HEK293 (cell line): Measurements from ENCODE around the gene HOTAIR.
A peak's percentile ranks its signal among the peaks of the same experiment; 100 is the strongest.

Experiments
- EGR2 ChIP-seq: fragments of 450-650 bp; formaldehyde crosslinking; IDR thresholded peaks from 2 replicates; pipeline ENCODE4 v1.5.1; 2016; ENCODE audit warnings: low read depth, missing biosample characterization, missing genetic modification characterization
- GLIS2 ChIP-seq: fragments of 450-650 bp; formaldehyde crosslinking; IDR thresholded peaks from 2 replicates; pipeline ENCODE4 v1.5.1; 2016; ENCODE audit warnings: missing biosample characterization, missing genetic modification characterization
- KLF10 ChIP-seq: fragments of 450-650 bp; IDR thresholded peaks from 2 replicates; pipeline ENCODE4 v1.5.1; 2018; ENCODE audit warnings: missing biosample characterization, mild to moderate bottlenecking, missing genetic modification characterization
- ZBTB20 ChIP-seq: fragments of 450-650 bp; formaldehyde crosslinking; IDR thresholded peaks from 2 replicates; pipeline ENCODE4 v1.5.1; 2016; ENCODE audit warnings: missing biosample characterization, missing genetic modification characterization
- ZBTB8A ChIP-seq: fragments of 450-650 bp; formaldehyde crosslinking; IDR thresholded peaks from 2 replicates; pipeline ENCODE4 v1.5.1; 2016; ENCODE audit warnings: missing biosample characterization, missing genetic modification characterization
- ZNF132 ChIP-seq: fragments of 450-650 bp; formaldehyde crosslinking; IDR thresholded peaks from 2 replicates; pipeline ENCODE4 v1.5.1; 2017; ENCODE audit warnings: missing biosample characterization, missing genetic modification characterization, borderline replicate concordance
- ZNF211 ChIP-seq: fragments of 450-650 bp; formaldehyde crosslinking; IDR thresholded peaks from 2 replicates; pipeline ENCODE4 v1.5.1; 2016; ENCODE audit warnings: low read depth, missing biosample characterization, missing genetic modification characterization
- ZNF221 ChIP-seq: fragments of 450-650 bp; formaldehyde crosslinking; IDR thresholded peaks from 2 replicates; pipeline ENCODE4 v1.5.1; 2017; ENCODE audit warnings: missing biosample characterization, missing genetic modification characterization, borderline replicate concordance
- ZNF223 ChIP-seq: fragments of 450-650 bp; formaldehyde crosslinking; IDR thresholded peaks from 2 replicates; pipeline ENCODE4 v1.5.1; 2016; ENCODE audit warnings: missing biosample characterization, missing genetic modification characterization
- ZNF266 ChIP-seq: fragments of 450-650 bp; formaldehyde crosslinking; IDR thresholded peaks from 2 replicates; pipeline ENCODE4 v1.5.1; 2016; ENCODE audit warnings: missing biosample characterization, missing genetic modification characterization, low read depth
- ZNF510 ChIP-seq: fragments of 450-650 bp; formaldehyde crosslinking; IDR thresholded peaks from 2 replicates; pipeline ENCODE4 v1.5.1; 2018; ENCODE audit warnings: mild to moderate bottlenecking, missing genetic modification characterization, missing biosample characterization; ENCODE audit not compliant: insufficient replicate concordance
- ZNF514 ChIP-seq: fragments of 450-650 bp; formaldehyde crosslinking; IDR thresholded peaks from 2 replicates; pipeline ENCODE4 v1.5.1; 2016; ENCODE audit warnings: missing biosample characterization, missing genetic modification characterization
- ZNF521 ChIP-seq: fragments of 450-650 bp; formaldehyde crosslinking; IDR thresholded peaks from 2 replicates; pipeline ENCODE4 v1.5.1; 2017; ENCODE audit warnings: missing biosample characterization, mild to moderate bottlenecking, missing genetic modification characterization
- ZNF549 ChIP-seq: fragments of 450-650 bp; IDR thresholded peaks from 2 replicates; pipeline ENCODE4 v1.5.1; 2018; ENCODE audit warnings: missing biosample characterization, missing genetic modification characterization, mild to moderate bottlenecking, inconsistent platforms, moderate library complexity
- ZNF571 ChIP-seq: fragments of 450-650 bp; formaldehyde crosslinking; IDR thresholded peaks from 2 replicates; pipeline ENCODE4 v1.5.0; 2017; ENCODE audit warnings: missing biosample characterization, missing genetic modification characterization
- ZNF610 ChIP-seq: fragments of 450-650 bp; formaldehyde crosslinking; IDR thresholded peaks from 2 replicates; pipeline ENCODE4 v1.5.1; 2016; ENCODE audit warnings: missing biosample characterization, missing genetic modification characterization, borderline replicate concordance
- ZNF76 ChIP-seq: fragments of 450-650 bp; formaldehyde crosslinking; IDR thresholded peaks from 2 replicates; pipeline ENCODE4; 2016; ENCODE audit warnings: low read depth, missing biosample characterization, missing genetic modification characterization, borderline replicate concordance
- TF ChIP-seq, protein P1 (sequence below): fragments of 450-650 bp; formaldehyde crosslinking; IDR thresholded peaks from 2 replicates; pipeline ENCODE4 v1.5.1; 2016; ENCODE audit warnings: missing biosample characterization, missing genetic modification characterization
- TF ChIP-seq, protein P2 (sequence below): fragments of 450-650 bp; formaldehyde crosslinking; IDR thresholded peaks from 2 replicates; pipeline ENCODE4 v1.5.1; 2016; ENCODE audit warnings: missing biosample characterization, missing genetic modification characterization
- TF ChIP-seq, protein P3 (sequence below): fragments of 450-650 bp; formaldehyde crosslinking; IDR thresholded peaks from 2 replicates; pipeline ENCODE4 v1.5.0; 2017; ENCODE audit warnings: missing biosample characterization, missing genetic modification characterization, borderline replicate concordance
- TF ChIP-seq, protein P4 (sequence below): fragments of 450-650 bp; formaldehyde crosslinking; IDR thresholded peaks from 2 replicates; pipeline ENCODE4 v1.5.1; 2017; ENCODE audit warnings: missing biosample characterization, missing genetic modification characterization
- TF ChIP-seq, protein P5 (sequence below): fragments of 450-650 bp; formaldehyde crosslinking; IDR thresholded peaks from 2 replicates; pipeline ENCODE4 v1.5.1; 2016; ENCODE audit warnings: missing biosample characterization, missing genetic modification characterization
- TF ChIP-seq, protein P6 (sequence below): fragments of 450-650 bp; formaldehyde crosslinking; IDR thresholded peaks from 2 replicates; pipeline ENCODE4 v1.5.1; 2017; ENCODE audit warnings: missing biosample characterization, missing genetic modification characterization
- TF ChIP-seq, protein P7 (sequence below): fragments of 450-650 bp; formaldehyde crosslinking; IDR thresholded peaks from 2 replicates; pipeline ENCODE4 v1.5.1; 2016; ENCODE audit warnings: missing biosample characterization, missing genetic modification characterization
- TF ChIP-seq, protein P8 (sequence below): fragments of 450-650 bp; IDR thresholded peaks from 2 replicates; pipeline ENCODE4 v1.5.1; 2018; ENCODE audit warnings: missing biosample characterization, missing genetic modification characterization

HOTAIR gene

DNA sequence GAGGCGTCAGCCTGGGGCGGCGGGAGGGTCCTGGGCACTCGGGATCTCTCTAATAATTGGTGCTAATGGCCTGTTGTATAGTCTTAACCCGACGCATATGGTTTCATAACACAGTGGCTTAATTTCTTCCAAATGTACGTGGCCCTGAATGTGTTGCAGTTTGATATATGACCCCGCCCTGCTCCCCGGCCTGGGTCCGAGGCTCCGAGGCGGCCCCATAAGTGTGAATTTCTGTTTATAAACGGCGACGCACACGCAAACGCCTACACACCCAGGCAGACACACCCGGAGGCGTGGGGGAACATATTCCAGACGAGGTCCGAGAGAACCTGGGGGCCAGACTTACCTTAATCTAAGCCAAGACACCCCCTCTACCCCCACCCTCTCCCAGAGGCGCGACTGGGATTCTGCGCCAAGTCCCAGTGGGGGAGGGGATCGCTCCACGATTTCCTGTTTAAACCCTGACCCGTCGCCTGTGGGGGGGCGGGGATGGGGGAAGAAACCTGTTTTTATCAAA, 43.8 kb upstream of the HOTAIR start (continued):
- TF ChIP-seq ZNF211 (no peak), ZNF223 (tag by site-specific recombination) (no peak), ZNF221 (tag by site-specific recombination) (no peak), ZNF132 (tag by site-specific recombination) (no peak), ZNF571 (tag by site-specific recombination) (no peak), ZNF514 (tag by site-specific recombination) (no peak), EGR2 (tag by site-specific recombination) (peak; percentile 85), ZNF521 (tag by site-specific recombination) (no peak), ZBTB8A (tag by site-specific recombination) (no peak), ZBTB20 (tag by site-specific recombination) (peak; percentile 33; the same call in 1 of the 2 replicates), ZNF510 (tag by site-specific recombination) (no peak), KLF10 (tag by site-specific recombination) (peak; percentile 15; the same call in 1 of the 2 replicates), GLIS2 (tag by site-specific recombination) (no peak), ZNF76 (tag by site-specific recombination) (0 out of 2 replicates have a peak, but pooled peaks have one; percentile 26), ZNF610 (tag by site-specific recombination) (no peak), ZNF266 (no peak), ZNF549 (tag by site-specific recombination) (no peak)
- TF ChIP-seq, protein P1, sequence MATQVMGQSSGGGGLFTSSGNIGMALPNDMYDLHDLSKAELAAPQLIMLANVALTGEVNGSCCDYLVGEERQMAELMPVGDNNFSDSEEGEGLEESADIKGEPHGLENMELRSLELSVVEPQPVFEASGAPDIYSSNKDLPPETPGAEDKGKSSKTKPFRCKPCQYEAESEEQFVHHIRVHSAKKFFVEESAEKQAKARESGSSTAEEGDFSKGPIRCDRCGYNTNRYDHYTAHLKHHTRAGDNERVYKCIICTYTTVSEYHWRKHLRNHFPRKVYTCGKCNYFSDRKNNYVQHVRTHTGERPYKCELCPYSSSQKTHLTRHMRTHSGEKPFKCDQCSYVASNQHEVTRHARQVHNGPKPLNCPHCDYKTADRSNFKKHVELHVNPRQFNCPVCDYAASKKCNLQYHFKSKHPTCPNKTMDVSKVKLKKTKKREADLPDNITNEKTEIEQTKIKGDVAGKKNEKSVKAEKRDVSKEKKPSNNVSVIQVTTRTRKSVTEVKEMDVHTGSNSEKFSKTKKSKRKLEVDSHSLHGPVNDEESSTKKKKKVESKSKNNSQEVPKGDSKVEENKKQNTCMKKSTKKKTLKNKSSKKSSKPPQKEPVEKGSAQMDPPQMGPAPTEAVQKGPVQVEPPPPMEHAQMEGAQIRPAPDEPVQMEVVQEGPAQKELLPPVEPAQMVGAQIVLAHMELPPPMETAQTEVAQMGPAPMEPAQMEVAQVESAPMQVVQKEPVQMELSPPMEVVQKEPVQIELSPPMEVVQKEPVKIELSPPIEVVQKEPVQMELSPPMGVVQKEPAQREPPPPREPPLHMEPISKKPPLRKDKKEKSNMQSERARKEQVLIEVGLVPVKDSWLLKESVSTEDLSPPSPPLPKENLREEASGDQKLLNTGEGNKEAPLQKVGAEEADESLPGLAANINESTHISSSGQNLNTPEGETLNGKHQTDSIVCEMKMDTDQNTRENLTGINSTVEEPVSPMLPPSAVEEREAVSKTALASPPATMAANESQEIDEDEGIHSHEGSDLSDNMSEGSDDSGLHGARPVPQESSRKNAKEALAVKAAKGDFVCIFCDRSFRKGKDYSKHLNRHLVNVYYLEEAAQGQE (tag by site-specific recombination), result no peak
- TF ChIP-seq, protein P2, sequence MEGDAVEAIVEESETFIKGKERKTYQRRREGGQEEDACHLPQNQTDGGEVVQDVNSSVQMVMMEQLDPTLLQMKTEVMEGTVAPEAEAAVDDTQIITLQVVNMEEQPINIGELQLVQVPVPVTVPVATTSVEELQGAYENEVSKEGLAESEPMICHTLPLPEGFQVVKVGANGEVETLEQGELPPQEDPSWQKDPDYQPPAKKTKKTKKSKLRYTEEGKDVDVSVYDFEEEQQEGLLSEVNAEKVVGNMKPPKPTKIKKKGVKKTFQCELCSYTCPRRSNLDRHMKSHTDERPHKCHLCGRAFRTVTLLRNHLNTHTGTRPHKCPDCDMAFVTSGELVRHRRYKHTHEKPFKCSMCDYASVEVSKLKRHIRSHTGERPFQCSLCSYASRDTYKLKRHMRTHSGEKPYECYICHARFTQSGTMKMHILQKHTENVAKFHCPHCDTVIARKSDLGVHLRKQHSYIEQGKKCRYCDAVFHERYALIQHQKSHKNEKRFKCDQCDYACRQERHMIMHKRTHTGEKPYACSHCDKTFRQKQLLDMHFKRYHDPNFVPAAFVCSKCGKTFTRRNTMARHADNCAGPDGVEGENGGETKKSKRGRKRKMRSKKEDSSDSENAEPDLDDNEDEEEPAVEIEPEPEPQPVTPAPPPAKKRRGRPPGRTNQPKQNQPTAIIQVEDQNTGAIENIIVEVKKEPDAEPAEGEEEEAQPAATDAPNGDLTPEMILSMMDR (tag by site-specific recombination), result no peak
- TF ChIP-seq, protein P3, sequence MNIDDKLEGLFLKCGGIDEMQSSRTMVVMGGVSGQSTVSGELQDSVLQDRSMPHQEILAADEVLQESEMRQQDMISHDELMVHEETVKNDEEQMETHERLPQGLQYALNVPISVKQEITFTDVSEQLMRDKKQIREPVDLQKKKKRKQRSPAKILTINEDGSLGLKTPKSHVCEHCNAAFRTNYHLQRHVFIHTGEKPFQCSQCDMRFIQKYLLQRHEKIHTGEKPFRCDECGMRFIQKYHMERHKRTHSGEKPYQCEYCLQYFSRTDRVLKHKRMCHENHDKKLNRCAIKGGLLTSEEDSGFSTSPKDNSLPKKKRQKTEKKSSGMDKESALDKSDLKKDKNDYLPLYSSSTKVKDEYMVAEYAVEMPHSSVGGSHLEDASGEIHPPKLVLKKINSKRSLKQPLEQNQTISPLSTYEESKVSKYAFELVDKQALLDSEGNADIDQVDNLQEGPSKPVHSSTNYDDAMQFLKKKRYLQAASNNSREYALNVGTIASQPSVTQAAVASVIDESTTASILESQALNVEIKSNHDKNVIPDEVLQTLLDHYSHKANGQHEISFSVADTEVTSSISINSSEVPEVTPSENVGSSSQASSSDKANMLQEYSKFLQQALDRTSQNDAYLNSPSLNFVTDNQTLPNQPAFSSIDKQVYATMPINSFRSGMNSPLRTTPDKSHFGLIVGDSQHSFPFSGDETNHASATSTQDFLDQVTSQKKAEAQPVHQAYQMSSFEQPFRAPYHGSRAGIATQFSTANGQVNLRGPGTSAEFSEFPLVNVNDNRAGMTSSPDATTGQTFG (tag by site-specific recombination), result no peak
- TF ChIP-seq, protein P4, sequence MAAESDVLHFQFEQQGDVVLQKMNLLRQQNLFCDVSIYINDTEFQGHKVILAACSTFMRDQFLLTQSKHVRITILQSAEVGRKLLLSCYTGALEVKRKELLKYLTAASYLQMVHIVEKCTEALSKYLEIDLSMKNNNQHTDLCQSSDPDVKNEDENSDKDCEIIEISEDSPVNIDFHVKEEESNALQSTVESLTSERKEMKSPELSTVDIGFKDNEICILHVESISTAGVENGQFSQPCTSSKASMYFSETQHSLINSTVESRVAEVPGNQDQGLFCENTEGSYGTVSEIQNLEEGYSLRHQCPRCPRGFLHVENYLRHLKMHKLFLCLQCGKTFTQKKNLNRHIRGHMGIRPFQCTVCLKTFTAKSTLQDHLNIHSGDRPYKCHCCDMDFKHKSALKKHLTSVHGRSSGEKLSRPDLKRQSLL (tag by site-specific recombination), result no peak
- TF ChIP-seq, protein P5, sequence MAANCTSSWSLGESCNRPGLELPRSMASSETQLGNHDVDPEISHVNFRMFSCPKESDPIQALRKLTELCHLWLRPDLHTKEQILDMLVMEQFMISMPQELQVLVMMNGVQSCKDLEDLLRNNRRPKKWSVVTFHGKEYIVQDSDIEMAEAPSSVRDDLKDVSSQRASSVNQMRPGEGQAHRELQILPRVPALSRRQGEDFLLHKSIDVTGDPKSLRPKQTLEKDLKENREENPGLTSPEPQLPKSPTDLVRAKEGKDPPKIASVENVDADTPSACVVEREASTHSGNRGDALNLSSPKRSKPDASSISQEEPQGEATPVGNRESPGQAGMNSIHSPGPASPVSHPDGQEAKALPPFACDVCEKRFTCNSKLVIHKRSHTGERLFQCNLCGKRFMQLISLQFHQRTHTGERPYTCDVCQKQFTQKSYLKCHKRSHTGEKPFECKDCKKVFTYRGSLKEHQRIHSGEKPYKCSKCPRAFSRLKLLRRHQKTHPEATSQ (tag by site-specific recombination), result no peak
- TF ChIP-seq, protein P6, sequence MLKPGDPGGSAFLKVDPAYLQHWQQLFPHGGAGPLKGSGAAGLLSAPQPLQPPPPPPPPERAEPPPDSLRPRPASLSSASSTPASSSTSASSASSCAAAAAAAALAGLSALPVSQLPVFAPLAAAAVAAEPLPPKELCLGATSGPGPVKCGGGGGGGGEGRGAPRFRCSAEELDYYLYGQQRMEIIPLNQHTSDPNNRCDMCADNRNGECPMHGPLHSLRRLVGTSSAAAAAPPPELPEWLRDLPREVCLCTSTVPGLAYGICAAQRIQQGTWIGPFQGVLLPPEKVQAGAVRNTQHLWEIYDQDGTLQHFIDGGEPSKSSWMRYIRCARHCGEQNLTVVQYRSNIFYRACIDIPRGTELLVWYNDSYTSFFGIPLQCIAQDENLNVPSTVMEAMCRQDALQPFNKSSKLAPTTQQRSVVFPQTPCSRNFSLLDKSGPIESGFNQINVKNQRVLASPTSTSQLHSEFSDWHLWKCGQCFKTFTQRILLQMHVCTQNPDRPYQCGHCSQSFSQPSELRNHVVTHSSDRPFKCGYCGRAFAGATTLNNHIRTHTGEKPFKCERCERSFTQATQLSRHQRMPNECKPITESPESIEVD (tag by site-specific recombination), result peak; percentile 83
- TF ChIP-seq, protein P7, sequence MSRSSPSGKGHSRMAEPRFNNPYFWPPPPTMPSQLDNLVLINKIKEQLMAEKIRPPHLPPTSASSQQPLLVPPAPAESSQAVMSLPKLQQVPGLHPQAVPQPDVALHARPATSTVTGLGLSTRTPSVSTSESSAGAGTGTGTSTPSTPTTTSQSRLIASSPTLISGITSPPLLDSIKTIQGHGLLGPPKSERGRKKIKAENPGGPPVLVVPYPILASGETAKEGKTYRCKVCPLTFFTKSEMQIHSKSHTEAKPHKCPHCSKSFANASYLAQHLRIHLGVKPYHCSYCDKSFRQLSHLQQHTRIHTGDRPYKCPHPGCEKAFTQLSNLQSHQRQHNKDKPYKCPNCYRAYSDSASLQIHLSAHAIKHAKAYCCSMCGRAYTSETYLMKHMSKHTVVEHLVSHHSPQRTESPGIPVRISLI (tag by site-specific recombination), result no peak
- TF ChIP-seq, protein P8, sequence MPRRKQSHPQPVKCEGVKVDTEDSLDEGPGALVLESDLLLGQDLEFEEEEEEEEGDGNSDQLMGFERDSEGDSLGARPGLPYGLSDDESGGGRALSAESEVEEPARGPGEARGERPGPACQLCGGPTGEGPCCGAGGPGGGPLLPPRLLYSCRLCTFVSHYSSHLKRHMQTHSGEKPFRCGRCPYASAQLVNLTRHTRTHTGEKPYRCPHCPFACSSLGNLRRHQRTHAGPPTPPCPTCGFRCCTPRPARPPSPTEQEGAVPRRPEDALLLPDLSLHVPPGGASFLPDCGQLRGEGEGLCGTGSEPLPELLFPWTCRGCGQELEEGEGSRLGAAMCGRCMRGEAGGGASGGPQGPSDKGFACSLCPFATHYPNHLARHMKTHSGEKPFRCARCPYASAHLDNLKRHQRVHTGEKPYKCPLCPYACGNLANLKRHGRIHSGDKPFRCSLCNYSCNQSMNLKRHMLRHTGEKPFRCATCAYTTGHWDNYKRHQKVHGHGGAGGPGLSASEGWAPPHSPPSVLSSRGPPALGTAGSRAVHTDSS, result no peak
